ENCODE results near the gene CFAP57. TPM values are rescaled to one million over a fixed set of nuclear protein-coding genes. Genes with fewer than 3 reads are reported as not detected.
A peak's percentile ranks its signal among the peaks of the same experiment; 100 is the strongest.
"Not testable (repeated sequence)": the region's sequence is repeated elsewhere in the genome, so short reads cannot be mapped to it uniquely, and the experiment has no call there.

CFAP57 gene
- total RNA-seq, result 0.51 TPM

DNA sequence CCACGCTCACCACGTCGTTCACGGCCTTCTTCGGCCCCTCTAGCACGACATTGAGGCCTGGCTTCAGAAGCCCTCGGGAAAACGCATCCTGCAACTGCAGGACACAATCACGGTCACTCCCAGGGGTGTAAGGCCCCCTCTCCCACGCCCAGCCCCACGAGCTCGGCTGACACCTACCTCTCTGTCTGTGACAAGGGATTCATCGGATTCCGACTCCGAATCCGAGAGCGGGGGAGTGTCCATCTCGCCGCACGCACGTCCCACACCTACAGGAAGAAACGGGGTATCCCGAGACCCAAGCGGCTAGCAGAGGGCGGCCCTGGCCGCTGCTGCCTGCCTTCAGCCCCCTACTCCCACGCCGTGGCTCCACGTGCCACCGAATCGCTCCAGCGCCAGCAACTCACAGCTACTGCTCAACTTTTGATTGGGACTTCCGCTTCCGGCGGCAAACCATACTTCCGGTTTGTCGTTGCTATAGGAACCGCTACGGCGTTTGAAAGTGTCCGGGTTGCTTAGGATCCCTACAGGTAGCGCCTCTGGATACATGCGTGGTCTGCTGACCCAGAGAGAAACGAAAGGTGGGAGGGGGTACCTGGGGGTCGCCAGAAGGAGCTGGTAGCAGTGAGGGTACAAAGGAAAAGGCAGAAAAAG lies at the start of gene CFAP57, which contains the start of gene EBNA1BP2:
CFAP57 (plus strand) TSS at position 455 of the 651 bp plus-strand sequence. CDS start 424 bp downstream, outside the sequence.
EBNA1BP2 (minus strand) TSS at position 415 of the 651 bp plus-strand sequence; CDS start at position 243, 172 bp downstream.
- DNase-seq, result peak; percentile 97

DNA sequence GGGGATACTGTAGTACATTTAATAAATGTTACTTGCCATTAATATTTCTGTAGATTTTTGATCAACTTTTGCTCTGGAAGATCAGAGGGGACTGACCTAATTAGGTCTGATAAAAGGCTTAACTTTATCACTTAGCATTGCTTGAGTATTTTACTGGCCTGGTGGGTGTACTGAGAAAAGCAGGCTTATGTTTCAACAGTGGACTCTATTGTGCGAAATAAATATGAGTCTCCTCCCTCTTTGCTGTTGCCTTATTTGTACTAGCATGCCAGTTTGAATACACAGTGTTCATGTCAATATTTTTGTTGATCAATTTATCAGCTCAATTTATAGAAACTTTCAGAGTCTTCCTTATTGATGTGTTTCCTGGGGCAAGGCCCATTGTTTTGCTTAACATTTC lies 49.1 kb upstream of the CFAP57 start:
- no peak for DNase-seq

DNA sequence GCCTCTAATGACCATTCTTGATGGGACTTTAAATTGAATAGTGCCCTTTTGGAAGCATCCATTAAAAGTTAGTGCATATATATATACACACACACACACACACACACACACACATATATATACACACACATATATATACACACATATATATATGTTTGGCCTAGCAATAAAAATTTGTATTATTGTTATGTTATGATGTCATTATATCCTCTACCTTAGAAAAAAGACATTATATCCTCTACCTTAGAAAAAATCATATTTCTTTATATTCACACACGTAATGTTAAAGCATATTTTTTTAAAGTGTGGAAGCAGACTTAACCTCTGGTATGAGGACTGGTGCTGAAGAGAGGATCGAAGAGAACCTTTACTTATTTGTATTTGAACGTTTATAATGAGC lies 43.3 kb upstream of the CFAP57 start:
- DNase-seq, result no peak

DNA sequence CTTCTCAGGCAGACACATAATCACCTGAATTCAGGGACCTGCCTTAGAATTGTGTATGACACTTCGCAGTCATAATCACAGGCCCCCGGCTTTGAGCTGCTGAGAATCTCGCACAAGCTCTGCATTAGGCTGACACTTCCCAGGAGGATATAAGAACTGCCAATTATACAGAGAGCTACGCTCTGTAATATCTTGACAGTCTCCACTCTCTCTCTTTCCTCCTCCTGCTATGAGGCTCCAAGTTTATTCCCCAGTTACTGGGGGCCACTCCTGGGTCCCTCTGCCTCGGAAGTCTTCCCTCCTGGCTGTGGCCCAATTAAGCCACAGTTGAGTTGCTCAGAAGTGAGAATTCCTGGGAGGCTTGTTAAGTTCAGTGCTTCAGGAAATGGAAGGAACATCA lies 42.7 kb upstream of the CFAP57 start:
- no peak for DNase-seq

DNA sequence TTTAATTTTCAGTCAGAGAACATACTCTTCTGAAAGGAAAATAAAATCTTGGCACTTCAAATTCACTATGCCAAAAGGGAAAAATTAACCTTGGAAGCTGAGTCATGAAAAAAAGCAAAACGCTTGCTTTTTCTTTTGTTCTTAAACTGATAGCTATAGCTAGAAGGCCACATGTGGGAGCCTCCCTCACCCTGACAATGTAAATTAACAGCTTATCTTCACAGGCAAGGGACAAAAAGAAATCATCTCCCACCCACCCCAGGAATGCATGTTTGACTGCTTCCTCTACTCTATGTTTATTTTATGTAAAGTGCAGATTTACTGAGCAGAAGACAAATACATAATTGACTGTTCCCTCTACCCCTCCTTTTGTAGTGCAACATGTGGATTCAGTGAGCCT lies 38.1 kb upstream of the CFAP57 start:
- DNase-seq, result no peak

DNA sequence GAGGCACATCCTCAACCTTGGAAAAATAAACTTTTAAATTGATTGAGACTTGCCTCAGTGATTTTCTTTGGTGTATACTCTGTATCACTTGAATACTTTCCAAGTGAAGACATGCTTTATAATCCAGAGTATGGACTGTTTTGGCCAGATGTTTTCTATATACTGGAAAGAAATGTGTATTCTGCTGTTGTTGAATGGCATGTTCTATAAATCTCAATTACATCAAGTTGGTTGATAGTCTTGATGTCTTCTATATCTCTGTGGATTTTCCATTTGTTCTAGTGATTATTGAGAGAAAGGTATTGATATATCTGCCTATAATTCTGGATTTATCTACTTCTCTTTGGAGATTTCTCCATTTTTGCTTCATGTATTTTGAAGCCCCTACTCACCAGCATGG lies 37.5 kb upstream of the CFAP57 start:
- DNase-seq, result no peak

DNA sequence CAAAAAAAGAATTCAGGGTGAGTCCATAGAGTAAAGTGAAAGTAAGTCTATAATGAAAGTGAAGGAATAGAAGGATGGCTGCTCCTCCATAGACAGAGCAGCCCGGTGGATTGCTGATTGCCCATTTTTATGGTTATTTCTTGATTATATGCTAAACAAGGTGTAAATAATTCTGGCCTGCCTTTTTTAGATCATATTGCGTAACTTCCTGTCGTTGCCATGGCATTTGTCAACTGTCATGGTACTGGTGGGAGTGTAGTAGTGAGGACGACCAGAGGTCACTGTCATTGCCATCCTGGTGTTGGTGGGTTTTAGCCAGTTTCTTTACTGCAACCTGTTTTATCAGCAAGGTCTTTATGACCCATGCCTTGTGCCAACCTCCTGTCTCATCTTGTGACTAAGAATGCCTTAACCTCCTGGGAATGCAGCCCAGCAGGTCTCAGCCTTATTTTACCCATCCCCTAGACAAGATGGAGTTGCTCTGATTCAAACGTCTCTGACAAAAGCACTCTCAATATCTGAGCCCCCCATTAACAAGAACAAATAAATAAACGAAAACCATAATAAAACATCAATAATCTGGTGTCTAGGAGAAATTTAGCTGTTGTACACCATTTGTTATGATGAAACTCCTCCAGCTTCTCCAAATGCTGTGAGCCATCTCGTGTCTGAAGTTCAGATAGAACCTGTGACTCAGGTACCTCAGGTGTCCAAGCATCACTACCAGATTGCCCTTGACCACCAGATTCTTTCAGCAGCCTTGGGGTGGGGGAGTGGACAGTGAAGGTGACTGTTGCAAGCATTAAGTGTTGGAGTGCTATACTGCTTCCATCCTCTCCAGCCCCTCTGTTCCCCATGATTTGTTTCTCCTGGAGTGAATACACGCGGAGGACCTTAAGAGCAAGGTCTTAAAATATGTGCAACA lies 36.0 kb upstream of the CFAP57 start:
- no peak for DNase-seq

DNA sequence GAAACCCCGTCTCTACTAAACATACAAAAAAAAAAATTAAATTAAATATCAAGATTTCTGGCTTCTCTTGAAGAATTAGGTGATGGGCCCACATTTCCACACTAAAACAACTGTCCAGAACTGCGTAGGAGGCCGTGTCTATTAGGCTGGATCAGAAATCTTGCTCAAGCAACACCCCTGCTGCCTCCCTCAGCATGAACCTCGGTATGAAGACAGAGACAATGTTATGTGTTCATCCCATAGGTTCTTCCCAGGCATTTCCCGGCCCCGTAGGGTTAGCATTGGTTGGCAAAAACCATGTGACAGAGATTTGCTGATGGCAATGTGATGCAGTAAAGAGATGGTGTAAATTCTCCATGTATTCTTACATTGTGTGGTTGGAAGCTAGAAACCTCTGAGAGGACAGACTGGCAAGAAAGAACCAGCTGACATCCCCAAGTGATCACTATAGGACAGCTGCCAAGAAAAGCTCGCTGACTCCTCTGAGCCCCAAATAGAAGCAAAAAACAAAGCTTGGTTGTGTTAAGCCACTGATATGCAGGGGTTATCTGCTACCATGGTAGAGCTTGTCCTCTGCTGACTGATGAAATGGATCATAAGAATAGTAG lies 34.6 kb upstream of the CFAP57 start:
- DNase-seq, result peak; percentile 64

DNA sequence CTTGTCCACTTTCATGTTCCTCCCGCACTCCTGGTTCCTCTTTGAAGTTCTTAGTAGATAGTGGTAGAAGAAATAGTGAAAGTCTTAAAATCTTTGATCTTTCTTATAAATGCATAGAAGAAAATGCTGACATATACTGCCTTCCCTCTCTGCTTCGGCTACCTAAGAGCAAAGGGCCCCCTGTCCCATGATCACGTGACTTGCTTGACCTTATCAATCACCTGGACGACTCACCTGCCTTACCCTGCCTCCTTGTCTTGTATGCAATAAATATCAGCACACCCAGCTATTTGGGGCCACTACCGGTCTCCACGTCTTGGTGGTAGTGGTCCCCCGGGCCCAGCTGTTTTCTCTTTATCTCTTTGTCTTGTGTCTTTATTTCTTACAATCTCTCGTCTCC lies 32.8 kb upstream of the CFAP57 start:
- not testable (repeated sequence) for DNase-seq

DNA sequence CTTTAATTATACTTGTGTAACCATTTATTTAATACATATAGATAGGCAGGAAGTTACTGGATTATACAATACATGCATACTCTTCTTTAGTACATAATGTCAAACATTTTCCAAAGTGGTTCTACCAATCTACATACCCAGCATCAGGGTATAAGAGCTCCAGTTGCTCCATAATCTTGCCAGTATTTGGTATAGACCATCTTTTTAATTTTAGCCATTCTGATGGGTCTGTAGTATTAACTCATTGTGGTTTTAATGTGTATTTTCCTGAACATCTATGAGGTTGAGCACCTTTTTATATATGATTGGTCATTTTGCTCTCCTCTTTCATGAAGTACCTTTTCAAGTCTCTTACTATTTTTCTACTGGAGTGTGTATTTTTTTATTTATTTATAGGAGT lies 32.1 kb upstream of the CFAP57 start:
- DNase-seq, result no peak

DNA sequence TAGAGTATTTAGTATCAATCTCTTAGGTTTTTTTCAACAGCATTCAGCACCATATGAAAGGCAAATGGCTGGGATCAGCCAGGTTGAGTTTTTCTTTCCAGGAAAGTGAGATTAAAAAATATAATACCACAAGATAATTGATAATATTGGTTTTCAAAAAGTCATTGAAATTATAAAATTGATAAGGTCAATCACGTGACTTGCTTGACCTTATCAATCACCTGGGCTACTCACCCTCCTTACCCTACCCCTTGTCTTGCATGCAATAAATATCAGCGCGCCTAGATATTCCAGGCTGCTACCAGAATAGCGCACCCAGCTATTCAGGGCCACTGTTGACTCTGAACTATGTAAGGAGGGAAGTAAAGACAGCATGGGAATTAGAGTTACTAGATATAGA lies 31.5 kb upstream of the CFAP57 start:
- no peak for DNase-seq

DNA sequence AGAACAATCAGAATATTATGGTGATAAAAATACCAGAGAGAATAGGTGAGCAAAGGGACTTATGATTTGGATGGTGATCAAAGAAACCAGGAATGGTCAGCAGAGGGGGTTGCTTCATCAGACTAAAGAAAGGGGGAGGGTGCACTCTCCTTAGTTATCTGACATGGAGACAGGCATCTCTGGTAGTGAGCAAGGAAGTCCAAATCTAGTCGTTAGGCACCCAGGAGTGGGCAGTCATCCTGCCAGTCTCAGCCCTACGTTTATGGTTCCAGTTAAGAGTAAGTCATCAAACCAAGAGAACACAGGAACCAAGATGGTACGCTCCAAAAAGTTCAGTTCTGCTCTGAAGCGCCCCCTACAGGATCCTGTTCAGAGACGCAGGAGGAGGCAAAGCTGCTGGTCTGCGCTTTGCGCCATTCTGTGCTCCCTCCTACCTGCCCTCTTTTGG lies 28.7 kb upstream of the CFAP57 start:
- DNase-seq, result no peak

DNA sequence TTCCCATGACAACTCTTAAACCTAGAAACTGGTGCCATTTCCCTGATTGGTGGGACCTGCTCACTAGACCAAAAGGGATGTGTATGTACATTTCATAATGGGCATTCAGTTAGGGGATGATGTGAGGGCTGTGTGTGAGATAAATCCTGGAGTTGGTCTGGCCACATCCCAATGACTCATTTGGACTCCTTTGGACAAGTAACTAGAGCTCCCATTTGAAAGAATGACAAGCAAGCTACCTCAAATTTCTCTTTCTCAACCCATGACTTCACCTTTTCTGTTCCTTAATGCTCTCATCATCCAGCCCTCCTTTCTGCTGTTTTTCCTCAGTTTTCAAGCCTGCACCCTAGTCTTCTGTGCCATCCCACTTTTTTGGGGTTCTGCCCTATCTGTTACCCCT lies 27.9 kb upstream of the CFAP57 start:
- DNase-seq, result no peak

DNA sequence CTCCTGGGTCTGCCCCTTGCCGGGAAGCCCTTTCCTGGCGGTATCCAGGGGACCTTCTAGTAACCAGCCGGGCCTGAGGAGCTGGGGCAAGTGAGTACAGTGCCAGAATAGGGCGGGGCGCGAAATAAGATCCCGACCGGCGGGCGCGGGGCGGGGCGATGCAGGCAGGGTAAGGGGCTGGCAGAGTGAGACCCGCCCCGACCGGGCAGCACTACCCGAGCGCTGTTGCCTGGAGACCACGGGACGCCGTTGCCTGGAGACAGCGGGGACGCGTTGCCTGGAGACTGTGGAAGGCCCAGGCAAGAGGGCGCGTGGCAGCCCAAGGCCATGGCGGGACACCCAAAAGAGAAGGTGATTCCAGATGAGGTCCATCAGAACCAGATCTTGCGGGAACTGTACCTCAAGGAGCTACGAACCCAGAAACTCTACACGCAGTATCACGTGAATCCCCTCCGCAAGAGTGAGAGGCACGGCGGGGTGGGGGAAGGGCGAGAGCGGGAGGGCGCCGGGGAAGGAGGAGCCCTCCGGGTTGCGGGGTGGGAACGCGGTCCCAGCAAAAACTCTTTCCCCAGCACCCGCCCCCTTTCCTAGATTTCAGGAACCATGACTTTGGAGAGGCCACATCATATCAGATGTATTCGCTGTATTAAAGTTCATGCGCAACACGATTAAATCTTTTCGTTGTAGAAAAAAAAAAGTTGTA lies 24.4 kb upstream of the CFAP57 start:
- peak; percentile 92 for DNase-seq

DNA sequence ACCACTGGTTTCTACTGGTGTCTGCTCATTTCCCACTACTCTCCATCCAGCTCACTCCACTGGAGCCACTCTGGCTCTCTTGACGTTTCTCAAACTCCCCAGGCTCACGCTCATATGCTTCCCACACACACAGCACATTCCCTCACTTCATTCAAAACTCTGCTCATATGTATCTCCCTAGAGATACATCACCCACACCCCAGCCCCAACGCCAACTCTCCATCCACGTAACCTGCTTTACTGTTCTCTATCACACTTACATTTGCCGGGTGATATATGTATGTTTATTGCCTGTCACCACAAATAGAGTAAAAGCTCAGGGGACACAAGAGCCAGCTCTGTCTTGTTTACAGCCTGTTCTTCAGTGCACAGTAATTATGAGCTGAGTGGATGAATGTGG lies 22.2 kb upstream of the CFAP57 start:
- DNase-seq, result no peak

DNA sequence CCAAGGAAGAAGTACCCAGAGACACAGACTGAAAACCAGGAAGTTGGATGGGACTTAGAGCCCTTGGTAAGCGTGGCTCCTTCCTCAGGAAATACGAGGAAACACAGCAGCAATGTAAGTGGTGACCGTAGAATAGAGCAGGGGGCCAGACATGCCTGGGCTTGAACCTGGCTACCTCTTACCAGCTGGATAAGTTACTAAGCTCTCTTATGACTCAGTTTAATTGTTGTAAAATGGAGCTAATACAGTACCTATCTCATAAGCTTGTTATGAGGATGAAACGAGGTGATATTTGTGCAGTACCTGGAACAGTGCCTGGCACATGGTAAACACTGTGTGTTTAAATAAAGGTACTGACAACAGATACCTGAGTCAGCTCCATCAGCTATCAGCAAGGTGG lies 19.3 kb upstream of the CFAP57 start:
- DNase-seq, result no peak

DNA sequence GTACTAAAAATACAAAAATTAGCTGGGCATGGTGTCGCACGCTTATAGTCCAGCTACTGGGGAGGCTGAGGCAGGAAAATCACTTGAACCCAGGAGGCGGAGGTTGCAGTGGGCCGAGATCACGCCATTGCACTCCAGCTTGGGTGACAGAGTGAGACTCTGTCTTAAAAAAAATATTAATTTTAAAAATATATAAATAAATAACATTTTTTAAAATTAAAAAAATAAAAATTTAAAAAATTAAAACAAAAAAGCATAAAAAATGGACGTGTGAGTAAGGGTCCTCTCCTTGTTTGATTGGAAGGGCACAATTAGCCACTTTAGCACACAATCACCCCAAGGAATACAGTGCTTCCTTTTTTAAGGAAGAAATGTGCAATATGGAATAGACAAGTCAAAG lies 18.7 kb upstream of the CFAP57 start:
- DNase-seq, result no peak

DNA sequence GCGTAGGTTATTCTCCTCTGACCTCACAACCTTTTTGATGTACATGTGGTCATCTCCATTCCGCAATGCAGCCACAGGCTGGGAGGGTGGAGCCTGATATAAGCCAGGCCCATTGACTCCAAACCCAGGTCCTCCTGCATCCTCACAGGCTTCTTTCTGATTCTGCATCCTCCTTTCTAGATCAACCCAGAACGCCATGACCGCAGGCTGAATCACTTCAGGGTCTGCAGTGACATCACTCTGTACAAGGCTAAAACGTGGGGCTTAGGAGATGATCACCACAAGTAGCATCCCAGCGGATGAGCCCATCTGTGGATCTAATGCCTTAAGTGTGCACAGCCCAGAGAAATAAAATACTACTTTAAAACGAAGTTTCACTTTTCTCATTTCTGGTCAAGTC lies 16.1 kb upstream of the CFAP57 start:
- no peak for DNase-seq

DNA sequence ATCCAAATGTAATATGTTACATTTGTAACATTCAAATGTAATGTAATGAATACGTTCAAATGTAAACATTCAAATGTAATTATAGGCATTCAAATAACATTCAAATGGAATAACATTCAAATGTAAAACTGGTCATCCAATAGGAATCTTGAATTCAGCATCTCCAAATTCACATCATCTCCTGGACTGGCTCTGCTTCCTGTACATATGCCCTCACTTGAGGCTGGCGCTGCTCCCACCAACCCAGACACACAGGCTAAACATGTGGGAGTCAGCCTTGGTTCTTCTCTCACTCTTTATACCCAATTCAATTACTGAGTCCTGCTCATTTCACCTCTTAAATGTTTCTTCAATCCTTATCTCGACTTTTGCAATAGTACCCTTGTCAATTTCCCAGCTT lies 7.0 kb upstream of the CFAP57 start:
- DNase-seq, result no peak

DNA sequence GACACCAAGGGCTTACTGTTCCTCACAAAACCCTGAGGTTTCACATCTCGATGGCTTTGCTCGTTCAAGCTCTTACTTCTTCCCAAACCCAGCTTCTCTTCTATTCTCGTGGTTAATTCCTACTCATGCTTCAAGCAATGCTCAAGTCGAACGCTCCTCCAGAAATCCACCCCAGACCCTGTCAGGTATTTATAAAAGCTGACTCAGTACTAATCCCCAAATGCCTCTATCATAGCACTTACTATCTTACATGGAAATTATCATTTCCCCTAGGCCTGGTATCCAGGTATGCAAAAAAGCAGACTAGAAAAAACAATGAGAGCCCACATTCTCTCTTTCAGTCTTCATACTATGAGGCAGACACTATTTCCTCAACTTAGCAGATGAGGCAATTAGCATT lies 6.4 kb upstream of the CFAP57 start:
- DNase-seq, result no peak

DNA sequence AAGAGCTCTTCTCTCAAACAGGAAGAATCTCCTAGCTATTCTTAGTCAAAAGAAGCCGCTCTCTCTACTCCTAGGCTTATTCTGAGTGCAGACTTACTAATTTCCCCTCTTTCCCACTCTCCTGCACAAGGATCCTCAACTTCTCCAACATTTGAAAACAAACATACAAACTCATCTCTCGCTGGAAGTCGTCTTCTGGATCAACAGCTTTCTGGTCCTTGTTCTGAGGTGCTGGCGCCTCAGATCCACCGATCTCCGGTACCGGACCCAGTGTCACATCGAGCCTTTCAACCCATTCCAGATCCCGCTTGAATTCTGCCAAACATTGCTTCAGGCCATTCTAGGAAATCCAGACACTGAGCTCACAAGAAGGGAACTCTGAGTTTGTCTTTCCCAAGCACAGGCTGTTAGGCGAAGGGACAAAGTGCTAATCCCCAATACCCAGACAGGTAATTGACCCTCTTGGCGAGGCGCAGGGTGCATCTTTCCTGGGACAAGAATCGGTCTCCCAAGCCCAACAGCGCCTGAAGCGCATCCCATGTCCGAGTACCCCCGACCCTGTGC lies 736 bp upstream of the CFAP57 start:
- DNase-seq, result no peak

DNA sequence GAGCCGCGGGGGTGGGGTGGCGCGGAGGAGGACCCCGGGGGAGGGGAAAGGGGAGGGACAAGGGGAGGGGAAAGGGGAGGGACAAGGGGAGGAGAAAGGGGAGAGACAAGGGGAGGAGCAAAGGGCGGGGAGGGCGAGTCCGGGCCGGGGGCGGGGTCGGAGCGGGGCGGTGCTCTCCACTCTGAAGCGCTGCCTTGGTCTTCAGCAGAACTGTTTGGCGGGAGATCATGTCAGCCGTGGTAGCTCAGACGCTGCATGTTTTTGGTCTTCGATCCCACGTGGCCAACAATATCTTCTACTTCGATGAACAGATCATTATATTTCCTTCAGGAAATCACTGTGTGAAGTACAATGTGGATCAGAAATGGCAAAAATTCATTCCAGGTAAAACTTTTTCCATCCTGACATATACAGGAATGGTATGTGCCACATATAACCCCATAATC lies 420 bp downstream of the CFAP57 start:
- DNase-seq, result peak; percentile 95
